ENCODE data around the gene SPATA22.

The SPATA22 gene

GRCh38 chr17:3501344-3501743 lies 29.7 kb upstream of the SPATA22 start:
- peak in 1 of 2 donors; percentile 34 for DNase-seq (ENCODE audit: low read depth in 2 of 2)
- H3K4me3 ChIP-seq (replicated peaks in 1 of 2; ENCODE audit: low read depth in 2 of 2, low read length in 2 of 2) = no peak overlapping the region
- TF ChIP-seq CTCF (IDR thresholded peaks at IDR 0.05; ENCODE audit: low read depth, low read length) = no peak

DNA sequence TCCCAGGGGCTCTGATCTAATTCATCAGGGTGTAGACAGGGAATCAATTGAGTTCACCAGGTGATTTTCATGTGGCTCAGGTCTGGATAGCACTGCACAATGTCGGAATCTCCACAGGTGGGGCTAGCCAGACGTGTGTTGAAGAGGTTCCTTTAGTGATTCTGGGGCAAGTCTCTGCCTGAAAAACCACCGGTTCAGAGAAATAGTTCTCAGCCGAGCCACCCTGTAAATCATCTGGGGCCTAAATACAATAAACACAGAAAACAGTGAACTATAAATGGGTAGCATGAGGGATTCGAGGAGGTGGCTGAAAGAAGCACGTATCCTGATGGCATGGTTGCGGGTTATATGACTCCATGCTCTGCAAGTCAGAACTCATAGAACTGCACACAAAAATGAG lies 25.5 kb upstream of the SPATA22 start:
- no peak for DNase-seq (ENCODE audit: low read depth in 2 of 2)
- no peak overlapping the region for H3K4me3 ChIP-seq (replicated peaks in 1 of 2; ENCODE audit: low read depth in 2 of 2, low read length in 2 of 2)
- TF ChIP-seq CTCF (IDR thresholded peaks at IDR 0.05; ENCODE audit: low read depth, low read length) = no peak

DNA sequence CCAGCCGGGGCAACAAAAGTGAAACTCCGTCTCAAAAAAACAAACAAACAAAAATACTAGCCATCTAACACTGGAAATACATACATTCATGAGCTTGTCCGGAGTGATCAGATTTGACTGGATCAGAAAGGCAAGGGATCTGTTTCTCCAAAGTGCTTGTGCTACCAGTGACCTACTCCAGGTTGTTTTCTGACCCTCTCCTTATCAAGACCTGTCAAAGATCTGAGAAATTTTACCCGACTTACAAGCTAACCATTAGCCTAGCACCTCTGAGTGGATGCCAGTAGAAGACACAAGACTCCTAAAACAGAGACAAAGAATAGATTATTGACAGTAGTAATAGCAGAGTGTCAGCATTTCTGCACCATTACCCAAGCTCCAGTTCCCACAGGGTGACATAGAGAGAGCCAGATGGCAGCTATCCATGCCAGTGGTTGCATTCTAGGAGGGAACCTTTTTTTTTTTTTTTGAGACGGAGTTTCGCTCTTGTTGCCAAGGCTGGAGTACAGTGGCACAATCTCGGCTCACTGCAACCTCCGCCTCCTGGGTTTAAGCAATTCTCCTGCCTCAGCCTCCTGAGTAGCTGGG lies 14.0 kb upstream of the SPATA22 start:
- no peak for TF ChIP-seq CTCF (IDR thresholded peaks at IDR 0.05; ENCODE audit: low read depth, low read length)
- DNase-seq (ENCODE audit: low read depth in 2 of 2) = no peak
- H3K4me3 ChIP-seq (replicated peaks in 1 of 2; ENCODE audit: low read depth in 2 of 2, low read length in 2 of 2) = no peak overlapping the region

DNA sequence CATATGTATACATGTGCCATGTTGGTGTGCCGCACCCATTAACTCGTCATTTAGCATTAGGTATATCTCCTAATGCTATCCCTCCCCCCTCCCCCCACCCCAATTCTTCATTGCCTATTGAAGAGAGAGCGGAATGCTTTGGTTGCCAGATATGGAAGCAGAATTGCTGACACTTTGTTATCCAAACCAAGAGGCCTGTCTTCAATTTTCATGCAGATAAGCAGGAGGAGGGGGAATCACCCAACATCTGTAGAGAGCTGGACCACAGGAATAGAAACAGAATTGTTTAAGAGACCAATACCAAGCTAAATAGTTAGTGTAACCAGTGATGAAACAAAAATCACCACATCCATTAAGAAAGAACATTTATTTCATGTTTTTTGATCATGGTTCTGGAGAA lies 11.2 kb upstream of the SPATA22 start:
- DNase-seq (ENCODE audit: low read depth in 2 of 2) = no peak
- TF ChIP-seq CTCF (IDR thresholded peaks at IDR 0.05; ENCODE audit: low read depth, low read length) = no peak
- H3K4me3 ChIP-seq (replicated peaks in 1 of 2; ENCODE audit: low read depth in 2 of 2, low read length in 2 of 2) = no peak overlapping the region

- TF ChIP-seq CTCF (IDR thresholded peaks at IDR 0.05; ENCODE audit: low read depth, low read length) = no peak
- DNase-seq (ENCODE audit: low read depth in 2 of 2) = no peak
- no peak overlapping the region for H3K4me3 ChIP-seq (replicated peaks in 1 of 2; ENCODE audit: low read depth in 2 of 2, low read length in 2 of 2)
These were observed 8.4 kb upstream of the SPATA22 start for GRCh38 chr17:3479988-3480387.

DNA sequence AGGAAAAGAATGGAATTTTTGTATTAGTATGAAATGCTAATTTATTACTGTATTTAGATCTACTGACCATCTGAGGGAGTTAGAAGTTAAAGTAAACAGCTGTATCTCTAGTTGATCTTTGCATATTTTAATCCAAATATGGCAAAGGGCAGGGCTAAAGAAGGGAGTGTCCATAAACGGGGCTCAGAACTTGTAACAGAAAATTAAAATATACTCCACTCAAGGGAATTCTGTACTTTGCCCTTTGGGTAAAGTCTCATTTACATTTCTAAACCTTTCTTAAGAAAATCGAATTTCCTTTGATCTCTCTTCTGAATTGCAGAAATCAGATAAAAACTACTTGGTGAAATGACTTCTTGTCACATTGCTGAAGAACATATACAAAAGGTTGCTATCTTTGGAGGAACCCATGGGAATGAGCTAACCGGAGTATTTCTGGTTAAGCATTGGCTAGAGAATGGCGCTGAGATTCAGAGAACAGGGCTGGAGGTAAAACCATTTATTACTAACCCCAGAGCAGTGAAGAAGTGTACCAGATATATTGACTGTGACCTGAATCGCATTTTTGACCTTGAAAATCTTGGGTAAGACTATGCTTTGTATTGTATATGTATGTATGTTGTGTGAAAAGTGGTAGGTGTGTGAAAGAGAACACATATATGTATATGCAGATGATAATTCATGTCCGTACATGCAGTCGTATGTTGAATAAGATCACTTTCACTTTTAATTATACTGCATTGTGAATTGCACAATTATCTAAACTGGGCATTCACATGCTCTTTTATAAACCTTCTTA lies 4.4 kb upstream of the SPATA22 start, which contains the start of gene ASPA:
Gene ASPA, plus strand, starts transcription at position 186 of the 799 bp plus-strand sequence. Its CDS starts 163 bp downstream, at position 349.
- peak; percentile 20 to 29 for DNase-seq (ENCODE audit: low read depth in 2 of 2)
- peak within 1 kb of the TSS in 1 of 2 donors; percentile 22 for H3K4me3 ChIP-seq (replicated peaks in 1 of 2; ENCODE audit: low read depth in 2 of 2, low read length in 2 of 2)
- TF ChIP-seq CTCF (IDR thresholded peaks at IDR 0.05; ENCODE audit: low read depth, low read length) = no peak

Data from cardiac fibroblast (primary cell).